Stimulated activated naive CD4-positive, alpha-beta T cell (primary cell): ENCODE results near the gene KNL1.
"Not testable (repeated sequence)": the region's sequence is repeated elsewhere in the genome, so short reads cannot be mapped to it uniquely, and the experiment has no call there.

ENCODE experiments used
- DNase-seq, 6 experiments: peaks; one replicate each; lab custom pipeline; 2025; lab: John Stamatoyannopoulos, UW

Gene KNL1

GRCh38 chr15:40664909-40665308 is 70.9 kb downstream of the KNL1 start:
- DNase-seq = no peak

- not testable (repeated sequence) for DNase-seq
Observed at GRCh38 chr15:40676290-40676689, 82.2 kb downstream of the KNL1 start.

- DNase-seq = not testable (repeated sequence)
Observed at GRCh38 chr15:40676906-40677305, 82.9 kb downstream of the KNL1 start.

- no peak for DNase-seq
Observed at GRCh38 chr15:40680151-40680550, 86.1 kb downstream of the KNL1 start.

- DNase-seq = not testable (repeated sequence)
Observed at GRCh38 chr15:40680959-40681358, 86.9 kb downstream of the KNL1 start.

- no peak for DNase-seq
Observed at GRCh38 chr15:40684381-40684780, 90.3 kb downstream of the KNL1 start.

- DNase-seq = no peak
Observed at GRCh38 chr15:40685376-40685775, 91.3 kb downstream of the KNL1 start.

- no peak for DNase-seq
Observed at GRCh38 chr15:40688932-40689799, 95.1 kb downstream of the KNL1 start.

- DNase-seq = no peak
Observed at GRCh38 chr15:40691737-40692136, 97.7 kb downstream of the KNL1 start.

GRCh38 chr15:40693904-40694687 is 100.0 kb downstream of the KNL1 start:
- DNase-seq = peak in 1 of 6 experiments; percentile 35

- DNase-seq = peak; percentile 85 to 96 (median 88)
Observed at GRCh38 chr15:40694688-40695468, 100.8 kb downstream of the KNL1 start, which contains the start of gene RAD51. Gene RAD51 (plus strand): TSS chr15:40695174. CDS start chr15:40698759, 3,585 bp downstream.

GRCh38 chr15:40695469-40695890 is 101.4 kb downstream of the KNL1 start:
- DNase-seq = peak in 2 of 6 experiments; percentile 11 to 16

GRCh38 chr15:40696228-40696627 is 102.2 kb downstream of the KNL1 start:
- no peak for DNase-seq

- DNase-seq = no peak
Observed at GRCh38 chr15:40697916-40698315, 103.9 kb downstream of the KNL1 start.

GRCh38 chr15:40702077-40702476 is 108.0 kb downstream of the KNL1 start:
- peak in 2 of 6 experiments; percentile 3 to 13 for DNase-seq

GRCh38 chr15:40706121-40706520 is 112.1 kb downstream of the KNL1 start:
- DNase-seq = no peak
